HG03060 (cell line): Measurements from ENCODE around the gene ATP1B3.
"Not testable (repeated sequence)": the region's sequence is repeated elsewhere in the genome, so short reads cannot be mapped to it uniquely, and the experiment has no call there.

ENCODE experiments used
- ATAC-seq: cut with Tn5 transposase; IDR thresholded peaks from one replicate; pipeline ENCODE4 v1.9.1; 2021; ENCODE audit warnings: low read depth, moderate number of reproducible peaks; ENCODE audit not compliant: unreplicated experiment

ATP1B3 gene

DNA sequence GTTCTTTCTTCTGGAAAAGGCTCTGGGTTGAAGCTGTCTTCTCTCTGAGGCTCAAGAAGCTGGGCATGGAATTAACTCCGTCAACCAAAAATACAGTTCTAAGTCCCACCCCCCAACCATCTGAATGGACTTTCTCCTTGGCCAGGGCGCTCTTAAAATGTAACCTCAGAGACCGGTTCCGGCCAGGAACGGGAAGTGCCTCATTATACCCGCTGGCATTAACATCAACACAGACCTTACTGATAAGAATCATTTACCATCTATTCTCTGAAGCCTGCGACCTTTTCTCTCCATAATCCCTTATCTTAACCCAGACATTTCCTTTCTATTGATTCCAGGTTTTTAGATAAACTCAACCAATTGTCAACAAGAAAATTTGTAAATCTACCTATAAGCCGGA lies 64.7 kb downstream of the ATP1B3 start:
- no peak for ATAC-seq

DNA sequence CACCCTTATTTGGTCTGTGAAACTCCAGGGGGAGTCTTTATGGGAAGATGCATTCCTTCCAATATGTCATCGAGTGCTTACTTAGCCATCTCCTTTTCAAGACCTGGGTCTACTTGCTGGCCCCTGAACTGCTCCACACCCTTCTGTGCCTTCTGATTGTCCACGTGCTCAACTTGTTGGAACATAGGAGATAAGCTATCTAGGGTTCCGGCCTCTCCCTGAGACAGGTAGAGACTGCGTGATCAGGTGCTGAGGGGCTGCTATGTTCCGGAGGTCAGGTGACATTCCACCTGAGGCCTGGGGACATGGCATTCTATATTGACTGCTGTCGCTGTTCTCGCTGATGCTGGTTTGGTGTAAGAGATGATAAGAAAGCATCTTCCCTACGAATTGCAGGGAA lies 65.6 kb downstream of the ATP1B3 start:
- no peak for ATAC-seq

DNA sequence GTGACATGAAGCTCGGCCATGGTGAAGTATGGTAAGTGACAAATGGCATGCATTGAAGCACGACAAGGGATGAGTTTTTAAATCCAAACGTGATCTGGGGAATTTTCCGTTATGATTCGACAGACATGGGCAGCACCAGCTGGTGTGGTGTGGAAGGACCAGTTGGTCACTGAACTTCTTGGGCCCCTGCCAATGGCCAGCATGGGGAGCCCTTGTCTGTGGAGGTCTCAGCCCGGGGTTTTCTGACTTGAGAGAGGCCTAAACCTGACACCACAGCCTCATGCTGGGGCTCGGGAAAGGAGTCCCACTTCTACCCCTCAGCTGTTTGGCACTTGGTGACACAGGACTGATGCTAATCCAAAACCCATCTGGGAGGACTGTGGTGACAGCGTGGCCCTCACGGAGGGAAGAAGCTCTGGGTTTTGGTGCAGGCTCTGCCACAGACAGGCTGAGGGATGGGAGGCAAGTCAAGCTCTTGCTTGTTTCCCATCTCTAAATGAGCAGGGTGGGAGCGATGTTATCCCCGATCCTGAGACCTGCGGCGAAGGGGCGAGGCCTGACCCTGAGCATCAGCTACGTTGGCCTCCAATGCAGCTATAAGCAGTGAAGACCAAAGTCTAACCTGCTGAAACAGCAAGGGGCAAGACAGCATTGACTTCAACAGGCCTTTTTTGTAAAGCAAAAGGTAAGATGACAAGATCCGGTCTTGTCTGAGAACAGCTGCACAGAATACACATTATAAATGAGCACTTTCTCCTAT lies 69.5 kb downstream of the ATP1B3 start:
- ATAC-seq, result no peak

DNA sequence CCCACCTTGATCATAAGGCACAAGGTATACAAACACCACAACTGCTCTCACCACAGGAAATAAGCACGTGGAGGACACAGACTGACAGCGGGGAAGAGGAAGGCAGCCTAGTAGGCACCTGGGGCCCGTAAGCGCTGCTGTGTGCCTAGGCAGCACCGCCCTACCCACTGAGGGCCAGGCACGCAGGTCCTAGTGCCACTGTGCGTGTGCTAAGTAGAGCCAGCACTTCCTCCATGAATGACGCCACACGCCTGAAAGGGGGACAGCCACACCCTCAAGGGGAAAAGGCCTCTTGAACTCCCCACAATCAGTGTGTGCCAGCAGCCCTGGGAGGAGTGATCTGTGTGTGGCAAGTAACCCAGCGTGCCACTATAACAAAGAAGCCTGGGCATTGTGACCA lies 73.0 kb downstream of the ATP1B3 start:
- no peak for ATAC-seq

DNA sequence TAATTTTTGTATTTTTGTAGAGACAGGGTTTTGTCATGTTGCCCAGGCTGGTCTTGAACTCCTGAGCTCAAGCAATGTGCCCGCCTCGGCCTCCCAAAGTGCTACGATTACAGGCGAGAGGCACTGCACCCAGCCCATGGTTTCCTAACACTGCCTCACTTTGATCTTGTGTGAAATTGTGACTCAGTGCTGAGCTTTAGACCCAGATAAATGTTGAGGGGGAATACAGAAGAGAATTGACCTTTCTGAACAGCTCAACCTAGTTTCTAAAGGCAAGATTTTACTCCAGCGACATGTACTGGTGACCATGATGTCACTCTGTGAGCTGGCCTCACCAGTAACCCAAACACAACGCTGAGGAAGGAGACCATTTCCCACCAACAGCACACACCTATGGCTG lies 73.5 kb downstream of the ATP1B3 start:
- ATAC-seq, result no peak

DNA sequence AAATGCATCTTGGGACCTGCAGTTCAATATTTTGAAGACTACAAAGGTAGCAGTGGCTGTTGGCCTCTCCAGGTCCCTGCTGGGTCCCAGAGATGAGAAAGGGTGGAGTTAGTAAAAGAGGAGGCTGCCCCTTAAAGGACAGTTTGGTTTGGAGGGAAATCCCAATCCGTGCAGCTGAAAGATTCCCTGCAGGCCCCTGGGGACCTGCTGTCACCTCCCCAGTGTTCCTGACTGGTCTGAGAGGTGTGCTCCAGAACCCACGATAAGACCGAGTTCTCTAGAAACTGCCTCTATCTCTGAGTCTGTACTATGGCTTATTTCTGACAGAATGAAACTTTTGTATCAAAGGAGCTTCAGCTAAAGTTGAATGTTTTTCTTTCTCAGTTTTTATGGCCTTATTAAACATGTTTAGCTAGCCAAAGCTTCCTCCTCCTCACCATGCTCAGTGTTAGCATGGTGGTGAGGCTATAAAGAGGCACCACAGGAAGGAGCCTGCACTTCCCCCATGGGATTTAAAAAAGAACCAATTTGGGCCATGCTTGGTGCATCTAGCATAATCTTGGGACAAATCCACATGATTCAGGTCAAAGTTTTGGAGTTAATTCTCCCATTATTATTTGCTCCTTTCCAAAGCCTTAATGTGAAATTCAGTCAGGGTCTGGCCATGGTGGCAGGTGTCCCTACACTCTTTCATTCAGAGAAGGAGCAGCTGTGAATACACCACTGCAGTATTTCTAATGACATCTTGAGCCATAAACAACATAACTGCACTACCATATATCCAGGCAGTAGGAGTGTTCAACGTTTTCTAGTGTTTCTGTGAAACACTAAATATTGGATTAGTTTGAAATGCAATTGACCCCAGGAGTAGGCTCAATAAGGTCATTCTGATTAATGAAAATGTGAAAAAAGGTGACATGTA lies 74.4 kb downstream of the ATP1B3 start:
- no peak for ATAC-seq

DNA sequence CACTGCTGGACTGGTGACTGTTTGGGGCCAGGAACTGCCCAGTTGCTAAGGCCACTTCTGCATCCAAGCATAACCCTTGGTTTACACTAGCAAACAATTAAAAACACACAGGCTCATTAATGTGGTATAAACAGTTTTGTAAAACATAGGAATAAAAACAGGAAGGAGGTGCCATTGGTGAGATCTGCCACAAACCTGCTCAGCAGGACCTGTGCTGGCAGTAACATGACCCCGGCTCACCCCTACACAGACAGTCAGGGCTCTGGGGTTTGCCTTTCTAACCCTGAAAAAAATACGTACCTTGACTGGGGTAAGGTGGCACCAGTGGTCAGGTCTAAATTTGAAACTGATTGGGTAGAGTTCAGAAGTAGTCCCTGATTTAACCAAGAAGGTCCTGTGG lies 76.2 kb downstream of the ATP1B3 start:
- ATAC-seq, result no peak

DNA sequence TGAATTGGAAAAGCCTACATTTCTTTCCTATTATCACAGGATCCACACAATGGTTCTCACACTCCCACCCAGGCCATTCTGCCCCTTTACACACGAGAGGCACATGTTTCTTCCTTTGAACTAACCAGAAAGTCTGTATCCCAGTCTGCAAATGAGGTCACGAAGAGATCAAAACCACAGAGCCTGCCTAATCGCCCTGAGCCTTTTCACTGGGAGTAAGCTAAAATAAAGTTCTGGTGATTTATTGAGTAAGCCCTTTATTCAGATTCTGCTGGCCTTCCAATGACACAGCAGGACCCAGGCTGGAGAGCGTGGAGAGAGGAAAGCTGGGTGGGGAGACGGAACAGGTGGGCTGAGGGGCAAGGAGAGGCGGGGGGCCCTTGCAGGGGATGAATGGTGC lies 78.7 kb downstream of the ATP1B3 start:
- no peak for ATAC-seq

DNA sequence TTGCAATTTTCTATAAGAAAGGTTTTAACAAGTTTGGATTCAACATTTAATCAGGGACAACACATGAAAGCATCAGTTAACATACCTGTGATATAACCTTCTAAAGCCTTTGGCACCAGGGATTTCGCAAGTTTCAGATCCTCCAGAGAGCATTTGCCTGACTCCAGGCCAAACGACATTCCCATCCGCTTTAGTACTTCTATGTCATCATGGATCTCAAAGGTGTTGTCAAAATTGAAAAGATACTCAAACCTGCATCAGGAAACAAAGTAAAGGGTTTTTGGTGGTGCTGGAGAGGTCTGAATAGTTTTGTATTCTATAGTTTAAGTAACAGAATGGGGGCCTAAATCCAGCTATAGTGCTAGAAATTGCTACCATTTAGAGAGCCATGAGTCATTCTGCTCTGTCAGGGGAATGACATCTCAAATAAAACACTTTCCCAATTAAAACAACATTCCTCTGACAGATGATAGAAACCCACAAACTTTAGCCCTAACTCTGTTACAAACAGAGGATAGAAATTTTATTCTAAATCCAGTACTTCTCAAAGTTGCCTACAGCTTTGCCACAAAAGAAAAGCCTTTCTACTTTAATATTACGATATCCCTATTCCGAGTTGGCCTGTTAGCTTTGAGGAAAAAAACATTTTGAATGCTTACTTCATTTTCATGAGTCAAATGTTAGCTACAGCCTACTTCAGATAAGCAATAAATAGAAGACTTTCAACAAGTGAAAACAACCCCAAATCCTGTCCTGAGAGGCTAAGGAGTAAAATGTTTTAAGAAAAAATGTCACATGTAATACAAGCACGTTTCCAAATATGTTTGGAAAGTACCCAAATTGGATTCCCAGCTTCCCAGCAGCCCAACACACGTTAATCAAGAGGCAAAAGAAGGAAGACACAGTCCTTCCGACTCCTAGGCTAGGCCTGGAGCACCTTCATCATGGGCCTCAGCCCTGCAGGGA lies 83.4 kb downstream of the ATP1B3 start:
- no peak for ATAC-seq

DNA sequence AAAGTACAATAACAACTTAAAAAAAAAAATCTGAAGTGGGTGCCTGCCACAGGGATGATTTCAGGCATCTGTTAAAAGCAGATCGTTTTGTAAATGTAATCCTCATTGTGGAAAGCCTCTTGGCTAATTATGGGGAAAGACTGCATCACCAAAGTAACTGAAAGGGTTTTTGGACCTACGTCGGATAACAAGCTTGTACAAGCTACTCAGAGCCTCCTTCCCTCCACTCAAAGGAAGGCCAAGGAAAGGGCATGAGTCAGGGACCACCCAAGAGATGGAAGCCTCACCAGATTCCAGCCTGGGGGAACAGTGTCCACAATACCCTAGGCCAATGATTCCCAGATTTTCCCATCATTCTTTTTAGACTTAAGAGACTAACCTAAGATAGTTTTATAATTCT lies 84.3 kb downstream of the ATP1B3 start:
- no peak for ATAC-seq

DNA sequence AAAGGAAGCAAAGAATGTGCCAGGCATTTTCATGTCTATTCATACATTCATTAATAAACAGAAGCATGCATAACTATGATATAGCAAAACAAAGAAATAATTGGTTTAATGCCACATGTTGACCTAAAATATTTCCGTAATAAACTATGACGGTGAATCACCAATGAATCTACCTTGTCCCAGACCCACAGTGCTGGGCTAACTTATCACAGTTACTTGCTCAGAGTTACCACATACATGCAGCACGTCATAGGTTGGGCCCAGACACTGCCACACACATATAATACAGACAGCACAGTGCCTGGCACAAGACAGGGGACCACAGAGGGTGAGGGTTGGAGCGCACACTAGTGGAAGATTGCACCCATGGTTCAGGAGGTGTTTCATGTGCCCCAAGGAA lies 86.9 kb downstream of the ATP1B3 start:
- ATAC-seq, result no peak

DNA sequence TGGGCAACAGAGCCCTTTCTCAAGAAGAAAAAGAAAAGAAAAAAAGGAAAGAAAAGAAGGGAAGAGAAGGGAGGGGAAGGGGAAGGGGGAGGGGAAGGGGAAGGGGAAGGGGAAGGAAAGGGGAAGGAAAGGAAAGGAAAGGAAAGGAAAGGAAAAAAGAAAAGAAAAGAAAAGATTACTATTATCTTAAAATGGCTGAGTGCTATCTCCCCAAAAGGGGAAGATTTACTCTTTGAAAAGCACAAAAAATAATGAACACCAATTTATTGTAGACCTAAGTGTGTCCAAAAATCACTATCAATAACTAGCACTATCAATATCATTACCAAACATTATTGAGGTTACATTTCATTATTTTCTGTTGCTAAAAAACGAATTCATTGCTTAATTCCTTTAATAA lies 89.0 kb downstream of the ATP1B3 start:
- no peak for ATAC-seq

DNA sequence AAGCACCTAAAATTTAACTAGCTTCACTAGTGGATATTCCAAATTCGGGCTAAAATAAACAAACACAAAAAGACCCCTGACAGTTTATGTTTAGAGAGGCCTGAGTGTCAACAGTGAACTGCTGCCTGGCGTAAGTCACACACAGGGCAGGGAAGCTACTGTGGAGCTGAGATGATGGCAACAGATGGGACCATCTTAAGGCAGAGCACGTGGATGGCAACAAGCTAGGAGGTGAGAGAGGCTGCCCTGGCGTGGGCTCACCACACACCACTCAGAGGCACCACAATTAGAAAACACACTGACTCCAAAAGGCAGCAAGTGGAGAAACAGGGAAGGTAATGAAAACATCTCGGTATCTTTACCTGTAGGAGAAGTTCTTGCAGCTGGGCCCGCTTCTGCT lies 93.3 kb downstream of the ATP1B3 start:
- ATAC-seq, result no peak

DNA sequence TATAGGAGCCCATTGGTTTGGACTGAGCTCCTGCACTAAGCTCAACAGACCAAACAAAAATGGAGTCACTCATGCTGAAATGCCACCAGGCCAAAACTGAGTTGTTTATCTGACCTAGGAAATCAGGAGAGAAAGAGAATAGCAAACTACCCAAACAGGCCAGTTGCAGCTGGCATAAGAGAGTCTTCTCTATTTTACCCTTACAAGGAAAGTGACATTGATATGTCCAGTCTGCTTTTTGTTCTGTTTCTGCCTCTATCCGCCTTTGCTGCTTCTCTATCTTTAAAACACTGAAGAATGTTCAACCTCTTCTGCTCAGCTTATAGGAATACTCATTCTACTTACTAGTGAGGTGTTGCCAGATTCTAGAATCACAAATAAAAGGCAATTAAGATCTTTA lies 95.1 kb downstream of the ATP1B3 start:
- no peak for ATAC-seq

DNA sequence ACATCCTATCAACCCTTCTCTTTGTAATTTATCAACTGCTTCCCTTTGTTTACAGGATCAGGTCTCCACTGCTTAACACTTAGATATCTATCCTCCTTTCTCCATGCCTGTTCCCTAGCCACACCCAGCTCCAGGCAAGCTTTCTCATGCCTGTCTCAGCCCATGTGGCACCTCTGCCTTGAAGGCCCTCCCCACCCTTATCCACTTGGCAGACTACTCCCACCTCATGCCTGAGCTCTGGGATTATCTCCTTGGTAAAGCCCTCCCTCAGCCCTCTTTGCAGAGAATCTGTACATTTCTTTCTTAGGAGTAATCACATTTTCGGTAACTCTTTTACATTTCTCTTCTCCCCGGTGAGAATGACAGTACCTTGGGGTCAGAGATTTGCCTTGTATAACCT lies 96.0 kb downstream of the ATP1B3 start:
- no peak for ATAC-seq

DNA sequence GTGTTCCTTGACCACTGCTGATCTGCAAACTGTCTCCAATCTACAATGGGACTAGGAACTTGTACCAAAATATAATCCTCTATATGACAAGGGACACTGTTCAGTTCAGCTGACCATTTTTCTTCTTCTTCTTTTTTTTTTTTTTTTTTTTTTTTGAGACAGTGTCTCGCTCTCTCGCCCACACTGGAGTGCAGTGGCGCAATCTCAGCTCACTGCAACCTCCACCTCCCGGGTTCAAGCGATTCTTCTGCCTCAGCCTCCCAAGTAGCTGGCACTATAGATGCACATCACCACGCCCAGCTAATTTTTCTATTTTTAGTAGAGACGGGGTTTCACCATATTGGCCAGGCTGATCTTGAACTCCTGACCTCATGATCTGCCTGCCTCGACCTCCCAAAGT lies 98.3 kb downstream of the ATP1B3 start:
- ATAC-seq, result not testable (repeated sequence)
